Left lobe of liver (tissue), 2 donors: ENCODE results near the gene ALX1. TPM values are rescaled to one million over a fixed set of nuclear protein-coding genes. Genes with fewer than 3 reads are reported as not detected.
A peak's percentile ranks its signal among the peaks of the same experiment; 100 is the strongest.
"Not testable (repeated sequence)": the region's sequence is repeated elsewhere in the genome, so short reads cannot be mapped to it uniquely, and the experiment has no call there.

Experiments used
- ATAC-seq: fragments of 200-7000 bp; cut with Tn5 transposase; one replicate; pipeline ENCODE4 v1.9.1; 2020; ENCODE audit warnings: mild to moderate bottlenecking, moderate library complexity
- DNase-seq: peaks from one replicate; pipeline ENCODE4 v3.0.0-alpha.2; 2020; ENCODE audit warnings: low spot score
- total RNA-seq: library from RNA; stranded (reverse); gene quantifications from one replicate; pipeline ENCODE4 v1.2.1, GENCODE V29; 2021
- donor health status: DM: no; HTN: no; CAD: no; lungs with moderate emphysema.
- donor health status: DM: no; HTN: yes; CAD: no.

ALX1 gene
- total RNA-seq, 1 donor from 2014 or later, result not detected

DNA sequence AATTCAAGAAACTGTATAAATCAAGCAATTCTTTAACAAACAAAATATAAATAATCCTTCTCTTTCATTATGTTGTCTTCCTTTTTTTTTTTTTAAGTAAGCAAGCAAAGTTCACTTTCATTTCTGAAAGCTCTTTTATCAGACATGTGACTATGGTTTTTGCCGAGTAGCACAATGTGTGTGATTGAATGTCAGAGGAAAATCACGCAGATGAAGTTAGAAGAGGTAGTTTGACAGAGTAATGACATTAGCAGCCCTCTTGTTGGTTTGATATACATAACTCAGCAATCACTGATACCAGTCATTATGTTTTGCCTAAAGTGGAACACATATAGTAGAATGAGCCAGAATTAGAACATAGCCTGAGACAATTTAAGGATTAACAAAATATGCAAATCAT lies 19.0 kb downstream of the ALX1 start:
- DNase-seq (no peak), ATAC-seq (no peak)

DNA sequence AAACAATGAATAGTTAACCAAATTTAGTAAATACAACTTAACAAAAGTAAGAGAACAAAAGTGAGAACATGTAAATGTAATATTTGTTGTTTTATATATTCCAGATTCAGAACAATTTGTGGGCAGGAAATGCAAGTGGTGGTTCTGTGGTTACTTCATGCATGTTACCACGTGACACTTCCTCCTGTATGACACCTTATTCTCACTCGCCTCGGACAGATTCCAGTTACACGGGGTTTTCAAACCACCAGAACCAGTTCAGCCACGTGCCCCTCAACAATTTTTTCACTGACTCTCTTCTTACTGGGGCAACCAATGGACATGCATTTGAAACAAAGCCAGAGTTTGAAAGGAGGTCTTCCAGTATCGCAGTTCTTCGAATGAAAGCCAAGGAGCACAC lies 21.0 kb downstream of the ALX1 start:
- ATAC-seq, result no peak

DNA sequence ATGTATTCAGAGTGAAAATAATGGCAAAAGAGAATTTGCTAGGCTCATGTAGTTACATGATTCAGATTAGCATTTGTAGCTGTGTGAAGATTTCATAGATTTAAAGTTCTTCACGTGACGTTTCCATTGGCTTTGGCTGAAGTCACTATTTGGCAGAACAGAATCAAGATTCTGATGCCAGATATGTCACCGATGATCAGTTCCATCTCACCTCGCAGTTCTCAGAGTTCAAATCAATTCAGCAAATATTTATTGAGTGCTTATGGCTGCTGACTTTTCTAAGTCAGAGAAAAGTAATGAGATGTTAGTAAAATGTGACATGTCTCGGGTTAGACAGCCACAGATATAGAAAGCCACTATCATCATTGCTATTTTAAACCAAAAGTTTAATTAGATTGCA lies 28.4 kb downstream of the ALX1 start:
- DNase-seq, result no peak
- peak; percentile 26 for ATAC-seq

More for the DNA sequence above, 21.0 kb downstream of the ALX1 start:
- DNase-seq, result no peak

DNA sequence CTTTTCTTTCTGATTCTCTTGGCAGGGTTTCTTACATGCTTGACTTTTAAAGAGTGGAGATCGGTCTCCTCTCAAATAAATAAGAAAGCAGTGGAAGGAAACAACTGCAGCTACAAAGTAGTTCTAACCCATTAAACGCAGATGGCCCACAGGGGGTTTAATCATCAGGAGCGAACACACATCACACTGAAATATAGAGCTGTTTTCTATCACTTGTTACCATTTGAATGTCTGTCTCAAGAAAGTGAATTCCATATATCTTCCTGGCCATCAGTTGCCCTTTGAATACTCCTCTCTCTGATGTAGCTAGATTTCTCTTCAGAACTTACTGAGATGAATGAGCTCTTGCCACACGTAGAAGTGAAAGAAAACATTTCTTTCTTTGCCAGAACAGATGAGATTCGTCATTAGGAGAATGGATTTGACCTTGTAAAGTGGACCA lies 29.1 kb downstream of the ALX1 start:
- no peak for DNase-seq
- no peak for ATAC-seq

DNA sequence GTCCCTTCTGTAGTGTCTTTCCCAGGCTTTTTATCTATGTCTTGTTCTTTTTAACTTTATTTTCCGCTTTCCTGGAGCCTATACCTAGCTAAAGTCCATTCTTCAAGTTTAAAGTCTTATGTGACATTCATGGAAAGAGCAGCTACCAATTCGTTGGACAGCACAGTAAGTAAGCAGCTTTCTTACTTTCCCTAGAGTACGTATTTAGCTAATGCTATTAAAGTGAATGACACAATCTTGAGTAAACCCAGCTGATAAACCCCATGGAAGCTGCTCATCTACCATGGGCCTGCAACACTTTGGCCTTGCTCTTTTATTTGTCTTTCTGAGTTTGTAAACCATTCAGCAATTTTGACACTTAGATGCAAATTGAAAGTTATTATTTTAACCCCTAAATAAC lies 30.0 kb downstream of the ALX1 start:
- ATAC-seq, result no peak
- no peak for DNase-seq

DNA sequence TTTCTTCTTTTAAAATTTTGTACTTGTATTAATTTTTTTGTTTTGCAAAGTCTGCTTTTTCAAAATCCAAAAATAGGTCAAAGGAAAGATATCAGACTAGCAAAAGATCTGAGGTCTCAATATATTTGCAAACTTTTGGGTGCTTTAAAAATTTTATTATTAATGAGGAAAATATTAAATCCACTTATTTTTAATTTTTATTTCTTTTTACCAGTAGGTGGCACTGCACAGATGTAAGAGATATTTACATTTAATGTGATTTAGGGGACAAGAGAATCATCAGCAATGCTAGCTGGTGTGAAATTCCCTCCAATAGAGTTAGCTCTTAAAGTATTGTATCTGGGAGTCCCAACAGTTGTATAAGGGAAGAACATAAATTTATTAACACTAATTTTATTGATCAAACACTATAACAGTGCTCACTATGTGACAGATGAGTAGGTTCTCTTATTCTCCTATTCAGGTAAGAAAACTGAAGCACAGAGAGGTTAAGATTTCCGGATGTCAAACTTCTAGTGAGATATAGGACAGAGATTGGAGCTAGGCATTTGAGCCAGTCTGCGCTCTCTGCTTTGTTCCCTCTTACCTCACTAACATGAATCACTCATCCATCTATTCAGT lies 30.5 kb downstream of the ALX1 start:
- ATAC-seq (no peak), DNase-seq (no peak)

DNA sequence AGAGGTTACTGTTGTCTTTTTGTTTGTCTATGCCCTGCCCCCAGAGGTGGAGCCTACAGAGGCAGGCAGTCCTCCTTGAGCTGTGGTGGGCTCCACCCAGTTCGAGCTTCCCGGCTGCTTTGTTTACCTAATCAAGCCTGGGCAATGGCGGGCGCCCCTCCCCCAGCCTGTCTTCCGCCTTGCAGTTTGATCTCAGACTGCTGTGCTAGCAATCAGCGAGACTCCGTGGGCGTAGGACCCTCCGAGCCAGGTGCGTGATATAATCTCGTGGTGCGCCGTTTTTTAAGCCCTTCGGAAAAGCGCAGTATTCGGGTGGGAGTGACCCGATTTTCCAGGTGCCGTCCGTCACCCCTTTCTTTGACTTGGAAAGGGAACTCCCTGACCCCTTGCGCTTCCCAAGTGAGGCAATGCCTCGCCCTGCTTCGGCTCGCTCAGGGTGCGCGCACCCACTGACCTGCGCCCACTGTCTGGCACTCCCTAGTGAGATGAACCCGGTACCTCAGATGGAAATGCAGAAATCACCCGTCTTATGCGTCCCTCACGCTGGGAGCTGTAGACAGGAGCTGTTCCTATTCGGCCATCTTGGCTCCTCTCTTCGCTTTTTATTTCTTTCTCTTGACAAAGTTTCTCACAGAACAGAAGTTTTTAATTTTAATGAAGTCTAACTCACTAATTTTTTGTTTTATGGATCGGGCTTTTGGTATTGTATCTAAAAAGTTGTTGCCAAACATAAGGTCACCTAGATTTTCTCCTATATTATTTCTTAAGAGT lies 38.0 kb downstream of the ALX1 start:
- ATAC-seq, DNase-seq: not testable (repeated sequence)

DNA sequence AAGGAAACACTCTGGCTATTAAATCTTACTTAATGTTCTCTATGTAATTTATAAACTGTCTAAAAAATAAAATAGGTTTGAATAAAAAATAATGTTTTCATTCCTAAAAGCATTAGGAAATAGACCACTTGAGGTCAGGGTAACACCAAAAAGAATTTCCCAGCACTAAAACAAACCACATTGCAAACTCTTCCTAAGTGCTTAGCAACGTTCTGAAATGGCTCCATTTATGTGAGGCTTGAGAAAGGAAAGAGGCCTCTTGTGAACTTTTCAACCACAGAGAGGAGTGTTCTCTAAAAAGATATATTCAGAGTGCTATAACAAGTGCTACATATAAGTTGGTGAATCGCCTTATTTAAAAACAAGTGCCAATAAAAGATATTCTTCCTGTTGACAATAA lies 42.7 kb downstream of the ALX1 start:
- ATAC-seq (no peak), DNase-seq (no peak)

DNA sequence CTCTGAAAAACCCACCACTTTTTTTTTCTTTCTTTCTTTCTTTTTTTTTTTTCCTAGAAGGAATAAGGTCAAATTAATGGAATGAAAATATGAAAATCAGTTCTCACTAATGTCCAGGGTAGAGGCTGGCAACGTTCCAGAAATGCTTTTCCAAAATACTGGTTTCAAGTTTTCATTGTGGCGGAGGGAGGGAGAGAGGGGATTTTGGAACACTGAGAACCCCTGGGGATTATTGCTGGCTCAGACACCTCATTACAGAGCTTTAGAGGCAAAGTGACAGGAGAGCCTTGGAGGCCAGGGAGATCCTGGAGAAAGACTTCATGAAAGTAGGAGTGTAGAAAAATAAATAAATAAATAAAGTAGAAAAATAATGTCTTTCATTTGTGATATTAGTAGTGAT lies 45.4 kb downstream of the ALX1 start:
- no peak for ATAC-seq
- no peak for DNase-seq

DNA sequence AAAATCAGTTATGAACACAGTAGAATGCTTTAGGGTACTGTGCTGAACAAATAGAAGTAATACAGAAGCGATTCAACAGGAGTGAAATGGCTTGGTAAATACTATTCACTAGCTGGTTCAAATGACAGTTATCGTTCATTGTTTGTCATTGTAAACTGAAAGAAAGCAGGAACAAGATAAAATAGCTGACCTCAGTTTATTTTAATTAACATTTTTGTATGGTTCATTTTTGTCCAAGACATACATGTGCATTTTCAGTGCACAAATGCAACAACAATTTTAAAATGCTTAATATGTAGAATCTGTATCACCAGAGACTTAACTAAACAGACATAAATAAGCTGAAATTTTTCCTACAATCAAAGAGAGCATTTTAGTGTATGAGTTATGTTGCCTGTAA lies 49.9 kb downstream of the ALX1 start:
- DNase-seq (no peak), ATAC-seq (no peak)

DNA sequence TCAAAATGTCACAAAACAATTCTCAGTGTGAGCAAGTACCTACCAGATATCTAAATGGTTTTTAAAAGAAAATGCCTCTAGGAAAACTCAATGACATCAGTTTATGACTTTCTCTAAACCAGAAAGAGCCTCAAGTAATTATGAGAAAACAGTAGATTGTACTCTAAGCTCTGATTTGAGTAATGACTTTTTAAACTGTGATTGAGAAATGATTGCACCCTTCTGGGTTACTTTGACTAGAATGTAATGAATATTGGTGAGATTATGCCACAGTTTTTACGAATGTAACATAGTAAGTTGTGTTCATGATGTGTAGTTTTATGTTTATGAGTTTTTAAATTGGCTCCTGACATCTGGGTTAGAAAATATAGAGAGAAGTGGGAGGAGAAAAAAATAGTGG lies 68.8 kb downstream of the ALX1 start:
- DNase-seq, result no peak

DNA sequence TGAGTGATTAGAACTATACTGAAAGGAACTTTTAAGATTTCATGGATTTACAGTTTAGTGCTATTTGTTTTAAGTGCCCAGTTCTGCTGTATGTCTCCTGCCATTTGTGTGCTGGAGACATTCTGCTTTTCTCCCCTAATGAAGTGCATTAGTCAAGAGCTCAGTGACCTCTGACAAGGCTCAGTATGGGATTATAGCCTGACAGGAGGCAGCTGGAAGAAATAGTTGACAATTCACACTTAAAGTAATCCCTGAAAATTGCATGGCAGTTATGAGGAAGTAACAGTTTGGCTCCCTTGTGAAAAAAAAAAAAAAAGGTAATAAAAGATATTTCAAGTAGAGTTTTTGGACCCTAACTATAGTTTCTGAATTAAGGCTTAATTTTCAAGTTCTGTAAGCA lies 70.3 kb downstream of the ALX1 start:
- DNase-seq, result no peak
- ATAC-seq, result no peak

More for the DNA sequence above, 68.8 kb downstream of the ALX1 start:
- ATAC-seq, result no peak

Other genes starting within 250 kb of the ALX1 start
- gene TSPAN19, start 243.9 kb upstream of the ALX1 start, total RNA-seq, result not detected
- gene LRRIQ1, start 243.9 kb upstream of the ALX1 start, total RNA-seq, result not detected